ENCODE data around the gene MYH16.

GRCh38 chr7:99257675-99258074 is 15.0 kb upstream of the MYH16 start:
- no peak for TF ChIP-seq CTCF (IDR thresholded peaks at IDR 0.05)
- TF ChIP-seq POLR2AphosphoS5 (IDR thresholded peaks at IDR 0.05): no peak
- TF ChIP-seq POLR2A (IDR thresholded peaks at IDR 0.05): no peak
- TF ChIP-seq EP300 (IDR thresholded peaks at IDR 0.05): no peak

Measured in gastroesophageal sphincter (tissue), 3 donors.